T-cell (primary cell): Measurements from ENCODE around the gene ARHGAP10. TPM values are rescaled to one million over a fixed set of nuclear protein-coding genes. Genes with fewer than 3 reads are reported as not detected.

Source experiments
- ATAC-seq, 4 experiments: fragments of 200-7000 bp in 3 of 4; fragments of 150-1000 bp in 1 of 4; cut with Tn5 transposase; replicated peaks in 1 of 4; 1 replicate in 3 of 4; 2 replicates in 1 of 4; pipeline ENCODE4 v1.10.0; 2021; ENCODE audit warnings: moderate library complexity in 3 of 4, mild to moderate bottlenecking in 2 of 4, moderate number of reproducible peaks in 1 of 4
- CTCF ChIA-PET, 2 donors: fragments of 300-600 bp; sonication (Branson Sonifier 250); formaldehyde crosslinking; loops; one replicate each; lab custom pipeline; 2022; ENCODE audit warnings: antibody characterized with exemption in 2 of 2; lab: Charles Lee
- POLR2A ChIA-PET, 2 donors: fragments of 300-600 bp; sonication (Branson Sonifier 250); formaldehyde crosslinking; loops; one replicate each; lab custom pipeline; 2022; ENCODE audit warnings: antibody characterized with exemption in 2 of 2; lab: Charles Lee
- DNase-seq, 35 experiments: peaks; one replicate each; pipeline versions ENCODE4 v3.0.0 to v3.0.0-alpha.2; 2013 to 2023
- H3K27ac ChIP-seq: one replicate; pipeline ENCODE4 v1.5.1; 2013; ENCODE audit warnings: low read length
- H3K27me3 ChIP-seq, 2 experiments: replicated peaks in 1 of 2; 1 replicate in 1 of 2; 2 replicates in 1 of 2; pipeline versions ENCODE4 v1.6.1 to v1.7.0; 2013; ENCODE audit warnings: low read length in 1 of 2, mixed read lengths in 1 of 2; ENCODE audit not compliant: control insufficient read depth in 2 of 2, insufficient read depth in 2 of 2; ENCODE audit errors: extremely low read depth in 1 of 2
- H3K36me3 ChIP-seq, 2 donors: 1 replicate in 1 of 2; 2 replicates in 1 of 2; pipeline versions ENCODE4 v1.6.1 to v1.7.0; 2013; ENCODE audit warnings: low read length in 1 of 2; ENCODE audit not compliant: control insufficient read depth in 2 of 2, insufficient read depth in 1 of 2; ENCODE audit errors: extremely low read depth in 1 of 2
- H3K4me1 ChIP-seq, 2 experiments: 1 replicate in 1 of 2; 2 replicates in 1 of 2; pipeline versions ENCODE4 v1.6.1 to v1.7.0; 2013; ENCODE audit warnings: low read length in 2 of 2, mixed read lengths in 1 of 2; ENCODE audit not compliant: insufficient read depth in 2 of 2, control insufficient read depth in 1 of 2; ENCODE audit errors: extremely low read depth in 1 of 2
- H3K4me3 ChIP-seq, 2 donors: 1 replicate in 1 of 2; 2 replicates in 1 of 2; pipeline versions ENCODE4 v1.5.1 to v1.7.0; 2013; ENCODE audit warnings: mild to moderate bottlenecking in 2 of 2, low read length in 1 of 2, moderate library complexity in 1 of 2; ENCODE audit not compliant: control insufficient read depth in 1 of 2; ENCODE audit errors: extremely low read depth in 1 of 2
- H3K9me3 ChIP-seq: 2 replicates; pipeline ENCODE4 v1.7.0; 2013
- H3K27ac Mint-ChIP-seq, 2 donors: one replicate each; pipeline ENCODE4 v1.8.0; 2020 to 2021; ENCODE audit warnings: mild to moderate bottlenecking in 2 of 2, mixed read lengths in 2 of 2
- H3K27me3 Mint-ChIP-seq, 2 donors: one replicate each; pipeline ENCODE4 v1.8.0; 2021 to 2022; ENCODE audit warnings: mixed read lengths in 2 of 2
- H3K36me3 Mint-ChIP-seq: one replicate; pipeline ENCODE4 v1.8.0; 2021; ENCODE audit warnings: mixed read lengths
- H3K4me1 Mint-ChIP-seq, 3 donors: one replicate each; pipeline ENCODE4 v1.8.0; 2020 to 2022; ENCODE audit warnings: mixed read lengths in 3 of 3, mild to moderate bottlenecking in 1 of 3
- H3K4me3 Mint-ChIP-seq, 3 donors: one replicate each; pipeline ENCODE4 v1.8.0; 2020 to 2022; ENCODE audit warnings: mild to moderate bottlenecking in 3 of 3, mixed read lengths in 3 of 3, moderate library complexity in 3 of 3
- H3K9me3 Mint-ChIP-seq, 3 donors: one replicate each; pipeline ENCODE4 v1.8.0; 2020 to 2022; ENCODE audit warnings: mixed read lengths in 3 of 3
- WGBS: methylation state at CpG from one replicate; pipeline ENCODE4 v1.1.5; 2013; ENCODE audit warnings: missing lambda C conversion rate; ENCODE audit not compliant: insufficient coverage; 5-methylcytosine and 5-hydroxymethylcytosine counted together
- total RNA-seq, 35 experiments: library from RNA in 6 of 35; stranded (reverse) in 6 of 35; fragments of 120-200 nt in 1 of 35; gene quantifications; one replicate each; pipeline versions ENCODE4 v1.2.1 to v1.2.4 and lab custom pipeline; 2013 to 2026

Gene ARHGAP10
- total RNA-seq, 5 donors from 2014 or later (not counting 1 experiment from before 2014, with no cell fraction given), result 6.2 to 7.7 (median 6.8) TPM

GRCh38 chr4:148006001-148006400, 274.1 kb downstream of the ARHGAP10 start:
- 93% methylated on average over 11 of the region's 11 CpGs for WGBS
- no peak for ATAC-seq
- POLR2A ChIA-PET, result no interaction called here
- Mint-ChIP-seq H3K4me1 (peaks cover 10 to 18% (median 16%) of the 10 kb centered on the region in 3 donors), H3K27me3 (no peaks in the 10 kb centered on the region), H3K4me3 (no peak overlapping the region), H3K36me3 (peaks cover 3% of the 10 kb centered on the region), H3K27ac (no peak overlapping the region), H3K9me3 (peaks cover 0 to 4% (median 0%) of the 10 kb centered on the region in 3 donors)
- H3K9me3 ChIP-seq, result no peaks in the 10 kb centered on the region
- no peak for DNase-seq
- CTCF ChIA-PET, result no interaction called here
- H3K4me1 ChIP-seq, result peaks cover 0 to 6% of the 10 kb centered on the region in 2 experiments
- no peaks in the 10 kb centered on the region for H3K27me3 ChIP-seq
- no peak overlapping the region for H3K4me3 ChIP-seq
- H3K36me3 ChIP-seq, result no peaks in the 10 kb centered on the region
- no peak overlapping the region for H3K27ac ChIP-seq

GRCh38 chr4:148007314-148007760, 275.4 kb downstream of the ARHGAP10 start:
- Mint-ChIP-seq H3K4me3 (no peak overlapping the region), H3K27me3 (no peaks in the 10 kb centered on the region), H3K9me3 (peaks cover 0 to 5% (median 2%) of the 10 kb centered on the region in 3 donors), H3K27ac (no peak overlapping the region), H3K36me3 (peaks cover 3% of the 10 kb centered on the region), H3K4me1 (peaks cover 10 to 18% (median 16%) of the 10 kb centered on the region in 3 donors)
- POLR2A ChIA-PET, result no interaction called here
- Histone ChIP-seq H3K4me1 (peaks cover 0 to 6% of the 10 kb centered on the region in 2 experiments), H3K36me3 (no peaks in the 10 kb centered on the region), H3K27me3 (no peaks in the 10 kb centered on the region), H3K4me3 (no peak overlapping the region), H3K9me3 (no peaks in the 10 kb centered on the region), H3K27ac (no peak overlapping the region)
- no peak for ATAC-seq
- 96% methylated on average over 4 of the region's 7 CpGs for WGBS
- no peak for DNase-seq
- CTCF ChIA-PET, result interaction anchor here in 1 of 2 donors (0.5 kb wide), 1 partner anchor 23 kb away, joined by 3 read pairs; no protein-coding TSS in a partner anchor

GRCh38 chr4:148007792-148008191, 275.9 kb downstream of the ARHGAP10 start:
- 86% methylated on average over 3 of the region's 3 CpGs for WGBS
- Mint-ChIP-seq H3K27me3 (no peaks in the 10 kb centered on the region), H3K4me1 (peaks cover 10 to 16% (median 16%) of the 10 kb centered on the region in 3 donors), H3K4me3 (no peak overlapping the region), H3K36me3 (peaks cover 3% of the 10 kb centered on the region), H3K9me3 (peaks cover 0 to 5% (median 2%) of the 10 kb centered on the region in 3 donors), H3K27ac (no peak overlapping the region)
- POLR2A ChIA-PET, result interaction anchor here in 1 of 2 donors (0.5 kb wide), 1 partner anchor 464 kb away, joined by 3 read pairs; no protein-coding TSS in a partner anchor
- ATAC-seq (no peak), DNase-seq (no peak)
- Histone ChIP-seq H3K4me3 (no peak overlapping the region), H3K4me1 (peaks cover 0 to 6% of the 10 kb centered on the region in 2 experiments), H3K27me3 (no peaks in the 10 kb centered on the region), H3K27ac (no peak overlapping the region), H3K36me3 (no peaks in the 10 kb centered on the region), H3K9me3 (no peaks in the 10 kb centered on the region)
- CTCF ChIA-PET, result no interaction called here

GRCh38 chr4:148015058-148015457, 283.2 kb downstream of the ARHGAP10 start:
- Mint-ChIP-seq H3K27me3 (no peaks in the 10 kb centered on the region), H3K27ac (no peak overlapping the region), H3K36me3 (no peaks in the 10 kb centered on the region), H3K9me3 (peaks cover 0 to 5% (median 2%) of the 10 kb centered on the region in 3 donors), H3K4me3 (no peak overlapping the region), H3K4me1 (no peaks in the 10 kb centered on the region)
- no peak for DNase-seq
- ChIA-PET CTCF (no interaction called here), POLR2A (no interaction called here)
- Histone ChIP-seq H3K4me3 (no peak overlapping the region), H3K27me3 (no peaks in the 10 kb centered on the region), H3K27ac (no peak overlapping the region), H3K9me3 (no peaks in the 10 kb centered on the region), H3K4me1 (no peaks in the 10 kb centered on the region), H3K36me3 (no peaks in the 10 kb centered on the region)
- 25% methylated on average over 1 of the region's 2 CpGs for WGBS
- no peak for ATAC-seq

- no peak overlapping the region for H3K4me3 Mint-ChIP-seq
- DNase-seq (no peak), ATAC-seq (no peak)
- no peaks in the 10 kb centered on the region for H3K36me3 Mint-ChIP-seq
- no peaks in the 10 kb centered on the region for H3K4me1 Mint-ChIP-seq
- H3K27ac ChIP-seq, result no peak overlapping the region
- H3K27me3 ChIP-seq, result no peaks in the 10 kb centered on the region
- H3K4me3 ChIP-seq, result no peak overlapping the region
- no peak overlapping the region for H3K27ac Mint-ChIP-seq
- peaks cover 0 to 5% (median 2%) of the 10 kb centered on the region in 3 donors for H3K9me3 Mint-ChIP-seq
- no peaks in the 10 kb centered on the region for H3K4me1 ChIP-seq
- H3K36me3 ChIP-seq, result no peaks in the 10 kb centered on the region
- WGBS, result 100% methylated on average over 7 of the region's 8 CpGs
- H3K9me3 ChIP-seq, result no peaks in the 10 kb centered on the region
- H3K27me3 Mint-ChIP-seq, result no peaks in the 10 kb centered on the region
- CTCF ChIA-PET, result interaction anchor here in 1 of 2 donors (1.7 kb wide), 1 partner anchor 37 kb away, joined by 8 read pairs; no protein-coding TSS in a partner anchor
- POLR2A ChIA-PET, result no interaction called here
These were observed 283.6 kb downstream of the ARHGAP10 start for GRCh38 chr4:148015468-148015867.

GRCh38 chr4:148016063-148016637, 284.3 kb downstream of the ARHGAP10 start:
- no peaks in the 10 kb centered on the region for H3K27me3 Mint-ChIP-seq
- H3K36me3 Mint-ChIP-seq, result no peaks in the 10 kb centered on the region
- ChIA-PET POLR2A (interaction anchor here in 1 of 2 donors (0.7 kb wide), 1 partner anchor 76 kb away, joined by 6 read pairs; no protein-coding TSS in a partner anchor), CTCF (interaction anchor here in 1 of 2 donors (1.7 kb wide), 1 partner anchor 36 kb away, joined by 8 read pairs; no protein-coding TSS in a partner anchor)
- H3K4me1 Mint-ChIP-seq, result no peaks in the 10 kb centered on the region
- Histone ChIP-seq H3K36me3 (no peaks in the 10 kb centered on the region), H3K9me3 (no peaks in the 10 kb centered on the region), H3K4me3 (no peak overlapping the region), H3K4me1 (no peaks in the 10 kb centered on the region), H3K27ac (no peak overlapping the region), H3K27me3 (no peaks in the 10 kb centered on the region)
- 83% methylated on average over 5 of the region's 6 CpGs for WGBS
- no peak overlapping the region for H3K4me3 Mint-ChIP-seq
- DNase-seq, result no peak
- no peak for ATAC-seq
- H3K27ac Mint-ChIP-seq, result no peak overlapping the region
- peaks cover 0 to 2% (median 0%) of the 10 kb centered on the region in 3 donors for H3K9me3 Mint-ChIP-seq
